ENCODE results near the gene ROR2.

The ROR2 gene

GRCh38 chr9:91884696-91885687 lies 65.0 kb downstream of the ROR2 start (continued):
- TF ChIP-seq TSHZ2 (CRISPR knock-in tag; IDR thresholded peaks at IDR 0.05) = no peak
- TF ChIP-seq ZNF70 (CRISPR knock-in tag; IDR thresholded peaks at IDR 0.05) = no peak

- TF ChIP-seq TSHZ2 (CRISPR knock-in tag; IDR thresholded peaks at IDR 0.05) (no peak), ZFP30 (CRISPR knock-in tag; IDR thresholded peaks at IDR 0.05) (no peak), CSDC2 (CRISPR knock-in tag; IDR thresholded peaks at IDR 0.05) (no peak), OSR1 (CRISPR knock-in tag; IDR thresholded peaks at IDR 0.05) (no peak), ESRRG (CRISPR knock-in tag; IDR thresholded peaks at IDR 0.05) (no peak), ARNTL (CRISPR knock-in tag; IDR thresholded peaks at IDR 0.05; ENCODE audit: borderline replicate concordance, low read depth) (no peak), SNAI2 (CRISPR knock-in tag; IDR thresholded peaks at IDR 0.05) (no peak), CSRNP3 (CRISPR knock-in tag; IDR thresholded peaks at IDR 0.05) (no peak), CREB5 (CRISPR knock-in tag; IDR thresholded peaks at IDR 0.05; ENCODE audit: low read depth) (no peak), BACH2 (CRISPR knock-in tag; IDR thresholded peaks at IDR 0.05; ENCODE audit: borderline replicate concordance) (no peak), ISL1 (CRISPR knock-in tag; IDR thresholded peaks at IDR 0.05) (no peak), ZNF70 (CRISPR knock-in tag; IDR thresholded peaks at IDR 0.05) (no peak), TOX (CRISPR knock-in tag; IDR thresholded peaks at IDR 0.05; ENCODE audit: borderline replicate concordance) (no peak), ZNF565 (CRISPR knock-in tag; conservative IDR thresholded peaks at IDR 0.05; ENCODE audit: low read depth) (no peak), TCF4 (CRISPR knock-in tag; IDR thresholded peaks at IDR 0.05; ENCODE audit: borderline replicate concordance) (no peak), PATZ1 (CRISPR knock-in tag; IDR thresholded peaks at IDR 0.05; ENCODE audit: borderline replicate concordance) (no peak), ZC3H10 (CRISPR knock-in tag; IDR thresholded peaks at IDR 0.05) (no peak)
- ATAC-seq = no peak
Measured at GRCh38 chr9:91884153-91884552, 65.9 kb downstream of the ROR2 start.

- no peak for ATAC-seq
- TF ChIP-seq ZNF8 (CRISPR knock-in tag; IDR thresholded peaks at IDR 0.05) (no peak), GLIS3 (CRISPR knock-in tag; IDR thresholded peaks at IDR 0.05) (no peak)
Measured at GRCh38 chr9:91883503-91883902, 66.5 kb downstream of the ROR2 start.

All from SK-N-SH treated with all-trans-retinoic acid at 6 μM for 48 hours (cell line).